Activated CD4-positive, CD25-positive, alpha-beta regulatory T cell treated with anti-CD3 and anti-CD28 coated beads, Interleukin-2, amount 50 U/mL, for 24 hours (primary cell): ENCODE results near the gene PGF.

ENCODE experiments used
- ATAC-seq, 2 donors: fragments of 150-1000 bp; cut with Tn5 transposase; one replicate each; pipeline ENCODE4 v1.10.0; 2021; ENCODE audit warnings: mild to moderate bottlenecking in 1 of 2, moderate library complexity in 1 of 2

Gene PGF

DNA sequence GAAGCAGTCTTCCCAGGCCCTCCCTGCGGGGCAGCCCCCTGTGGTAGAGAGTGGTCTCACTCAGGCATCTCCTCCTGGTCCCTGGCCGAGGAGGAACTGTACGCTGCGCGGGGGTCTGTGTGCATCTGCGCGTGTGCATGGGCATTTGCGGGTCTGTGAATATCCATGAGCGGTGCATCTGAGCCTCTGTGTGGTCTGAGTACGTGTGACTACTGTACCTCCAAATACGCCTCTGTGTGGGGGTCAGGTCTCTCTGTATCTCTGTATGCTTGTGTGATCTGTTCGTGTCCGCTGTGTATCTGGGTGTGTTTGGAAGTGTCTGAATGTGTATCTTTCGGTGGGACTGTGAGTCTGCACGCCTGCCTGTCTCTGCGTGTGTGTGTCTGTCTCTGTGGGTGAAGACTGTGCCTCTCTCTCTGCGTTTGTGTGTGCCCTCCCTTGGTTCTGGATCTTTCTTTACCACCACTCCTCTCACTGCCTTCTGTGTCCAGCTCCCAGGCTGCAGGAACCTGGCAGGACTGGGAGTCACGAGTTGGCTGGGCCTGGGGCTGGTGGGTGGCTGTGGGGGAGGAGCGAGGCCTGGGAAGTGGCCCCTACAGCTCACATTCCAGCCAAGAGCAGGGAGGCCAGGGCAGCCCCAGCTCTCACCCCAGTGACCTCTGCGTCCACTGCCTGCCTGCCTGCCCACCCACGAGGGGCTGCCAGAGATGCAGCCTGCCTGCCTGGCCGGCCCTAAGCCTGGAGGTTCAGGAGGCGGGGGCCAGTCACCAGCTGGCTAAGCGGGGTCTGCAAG lies 1.1 kb upstream of the PGF start:
- no peak for ATAC-seq

DNA sequence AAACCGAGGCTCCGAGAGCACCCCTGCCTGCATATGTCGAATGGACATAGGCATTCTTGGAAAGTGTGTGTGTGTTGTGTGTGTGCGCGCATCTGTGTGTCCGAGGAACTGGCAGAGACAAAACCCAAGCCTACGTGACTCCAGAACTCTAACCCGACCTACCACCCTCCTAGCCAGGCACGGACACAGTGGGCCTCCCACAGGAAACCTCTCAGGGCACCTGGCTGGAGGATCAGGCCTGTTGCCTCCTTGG lies 556 bp upstream of the PGF start:
- ATAC-seq, result no peak

DNA sequence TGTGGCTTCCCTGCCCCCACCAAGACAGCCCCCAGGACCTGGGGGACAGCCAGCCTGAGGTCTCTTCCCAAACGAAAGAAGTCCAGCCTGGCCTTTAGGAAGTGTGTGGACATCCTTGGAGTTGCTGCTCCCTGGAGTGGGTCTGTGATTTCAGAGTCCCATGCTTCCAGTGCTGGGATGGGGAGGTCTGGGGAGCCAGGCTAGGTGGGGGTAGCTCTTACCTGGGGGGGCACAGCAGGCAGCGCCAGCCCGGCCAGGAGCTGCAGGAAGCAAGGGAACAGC lies 509 bp downstream of the PGF start:
- ATAC-seq, result no peak

DNA sequence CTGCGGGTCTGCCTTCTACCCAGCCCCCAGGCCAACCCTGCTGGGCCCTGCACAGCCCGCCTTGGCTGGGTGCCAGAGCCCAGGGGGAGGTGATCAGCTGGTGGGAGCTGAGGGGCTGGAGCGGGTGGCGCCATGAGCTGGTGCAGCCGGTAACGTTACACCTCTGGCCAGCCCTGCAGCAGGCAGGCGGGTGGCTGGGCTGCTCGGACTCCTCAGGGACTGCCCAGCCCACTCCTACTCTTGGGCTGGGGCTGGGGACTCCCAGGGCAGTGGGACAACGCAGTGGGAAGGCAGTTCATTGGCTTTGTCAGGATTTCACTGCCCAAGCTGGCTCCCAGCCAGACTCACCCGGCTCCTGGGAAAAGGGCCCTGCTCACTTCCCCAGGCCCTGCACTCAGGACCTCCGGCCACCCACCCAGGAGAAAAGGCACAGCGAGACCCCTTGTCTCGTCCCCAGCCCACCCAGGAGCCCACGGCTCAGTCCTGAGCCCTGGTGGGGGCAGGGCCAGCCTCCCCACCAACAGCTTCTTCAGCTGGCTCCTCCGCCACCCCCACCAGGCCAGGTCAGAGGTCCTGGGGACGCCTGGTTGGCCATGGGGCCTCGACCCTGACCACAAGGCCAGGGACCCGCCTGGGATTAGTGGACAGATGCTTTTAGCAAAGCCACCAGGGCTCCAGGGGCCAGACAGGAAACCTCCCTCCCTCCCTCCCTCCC lies 1.0 kb downstream of the PGF start:
- no peak for ATAC-seq

DNA sequence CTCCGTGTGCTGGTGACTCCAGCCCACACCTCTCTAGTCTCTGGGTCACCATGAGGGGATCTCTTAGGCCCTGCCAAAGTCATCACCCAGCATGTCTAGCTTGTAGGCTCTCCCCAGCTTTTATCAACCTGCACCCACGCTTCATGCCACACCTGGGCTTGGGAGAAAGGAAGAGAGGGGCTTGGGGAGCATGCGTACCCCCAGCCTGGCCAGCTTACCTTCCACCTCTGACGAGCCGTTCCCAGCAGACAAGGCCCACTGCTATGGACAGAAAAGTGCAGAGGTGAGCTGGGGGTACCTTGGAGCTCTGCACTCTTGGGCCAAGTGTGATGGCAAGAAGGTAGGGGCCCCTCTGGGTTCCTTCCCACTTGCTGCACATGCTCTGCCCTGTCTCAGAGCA lies 1.7 kb downstream of the PGF start:
- no peak for ATAC-seq

DNA sequence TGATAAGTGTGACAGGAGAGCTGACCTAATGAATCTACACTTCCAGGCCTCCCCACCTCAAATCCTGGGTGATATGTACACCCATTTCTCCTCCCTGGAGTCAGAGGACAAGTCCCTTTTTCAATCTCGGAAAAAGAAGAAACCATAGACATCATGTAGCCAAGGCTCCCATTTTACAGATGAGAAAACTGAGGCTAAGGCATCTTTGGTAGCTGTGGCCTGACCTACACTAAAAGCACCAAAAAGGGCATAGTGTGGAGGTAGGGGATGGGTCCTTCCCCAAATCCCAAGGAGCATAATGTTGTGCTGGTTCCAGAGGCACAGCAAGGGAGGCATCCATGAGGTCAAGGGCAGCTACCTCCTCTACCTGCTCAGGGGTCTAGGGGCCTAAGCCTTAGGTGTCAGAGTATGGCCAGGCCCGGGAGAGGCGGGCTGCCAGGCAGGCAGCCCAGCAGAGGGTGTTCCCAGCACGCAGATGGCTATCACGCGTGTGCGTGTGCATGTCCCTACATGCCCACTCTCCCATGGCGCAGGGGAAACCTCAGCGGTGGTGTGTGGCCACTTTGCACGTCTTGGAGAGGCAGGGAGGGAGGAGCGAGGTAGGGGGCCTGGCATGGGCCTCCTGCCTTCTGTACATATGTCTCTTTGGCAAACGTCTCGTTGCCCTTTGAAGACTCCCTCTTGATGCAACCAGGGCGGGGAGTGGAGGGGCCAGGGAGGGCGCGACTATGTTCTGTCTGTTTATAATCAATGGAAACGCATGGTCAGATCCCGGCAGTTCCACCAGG lies 2.5 kb downstream of the PGF start:
- ATAC-seq, result no peak

DNA sequence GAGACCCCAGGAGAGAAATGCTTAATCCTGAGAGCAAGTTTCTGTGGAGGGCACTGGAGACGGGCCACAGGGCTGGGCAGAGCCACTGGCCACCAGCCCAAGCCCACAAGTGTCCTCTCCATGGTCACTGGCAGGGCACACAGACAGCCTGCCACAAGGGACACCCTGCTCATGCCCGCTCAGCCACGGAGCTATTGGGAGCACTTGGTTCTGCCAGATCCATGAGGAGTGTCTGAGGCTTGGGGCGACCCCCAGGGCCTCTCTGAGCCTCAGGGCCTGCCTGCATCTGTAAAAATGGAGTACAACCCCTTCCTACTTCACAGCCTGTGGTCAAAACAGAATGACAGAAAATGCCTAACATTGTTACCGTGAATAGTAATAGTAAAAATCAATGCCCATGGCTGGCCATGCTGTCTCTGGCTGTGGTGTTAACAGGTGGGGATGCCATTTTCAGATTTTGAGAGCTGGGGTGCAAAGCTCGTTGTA lies 3.2 kb downstream of the PGF start:
- ATAC-seq, result no peak

DNA sequence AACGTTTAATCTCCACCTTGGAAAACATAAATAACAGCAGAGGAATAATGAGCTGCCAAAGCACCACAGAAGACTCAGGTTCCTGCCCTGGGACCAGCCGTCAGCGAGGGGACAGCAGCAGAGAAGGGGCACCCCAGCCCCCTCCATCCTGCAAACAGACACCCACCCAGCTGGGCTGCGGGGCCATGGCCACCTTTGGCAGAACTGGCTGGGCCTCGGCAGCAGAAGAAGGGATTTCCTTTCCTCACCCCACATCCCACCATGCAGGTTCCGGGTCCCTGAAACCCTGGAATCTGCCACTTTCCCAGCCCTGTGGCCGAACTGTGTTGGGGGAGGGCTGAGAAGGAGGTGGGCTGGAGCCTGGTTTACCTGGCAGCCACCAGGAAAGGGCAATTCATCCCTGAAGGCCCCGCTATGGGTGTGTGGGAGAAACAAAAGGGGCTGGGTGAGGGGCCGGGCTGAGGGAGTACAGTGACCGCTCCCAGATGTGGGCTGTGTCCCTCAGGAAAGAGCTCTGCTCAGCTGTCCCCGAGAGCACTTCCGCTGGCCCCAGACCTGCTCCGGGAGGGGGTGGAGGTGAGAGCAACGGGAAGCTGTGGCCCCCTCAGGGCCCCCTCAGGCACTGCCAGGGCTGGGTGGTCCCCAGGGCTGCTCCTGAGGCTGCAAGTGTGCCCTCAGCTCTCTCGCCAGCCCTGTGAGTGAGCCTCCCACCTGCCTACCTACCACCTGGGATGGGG lies 3.8 kb downstream of the PGF start:
- no peak for ATAC-seq

DNA sequence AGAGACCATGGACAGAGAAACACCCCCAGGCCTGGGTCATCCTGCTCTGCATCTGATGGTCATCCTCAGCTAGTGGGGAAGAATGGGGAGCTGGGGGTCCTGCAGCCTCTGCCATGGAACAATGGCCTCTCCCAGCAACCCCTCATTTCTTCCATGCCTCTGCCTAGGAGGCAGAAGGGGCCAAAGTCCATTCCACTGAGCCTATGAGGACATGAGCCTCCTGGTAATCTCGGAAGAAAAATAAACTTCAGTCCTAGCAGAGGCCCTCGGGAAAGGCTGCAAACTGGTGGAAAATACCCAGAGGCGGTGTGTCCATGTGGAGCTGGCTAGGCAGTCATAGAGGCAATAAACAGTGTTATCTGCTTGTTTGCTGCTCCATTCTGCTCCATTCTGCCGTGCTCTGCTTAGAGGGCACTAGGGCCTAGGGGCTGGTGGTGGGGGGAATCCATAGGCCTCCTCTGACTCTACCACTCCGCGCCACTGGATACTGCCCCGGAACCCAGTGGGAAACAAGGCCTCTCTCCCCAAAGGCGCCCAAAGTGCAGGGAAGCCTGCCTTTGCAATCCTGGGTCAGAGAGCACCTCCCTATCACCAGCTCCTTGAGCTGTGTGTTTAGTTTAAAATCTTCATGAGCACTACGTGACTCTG lies 4.5 kb downstream of the PGF start:
- ATAC-seq, result no peak

DNA sequence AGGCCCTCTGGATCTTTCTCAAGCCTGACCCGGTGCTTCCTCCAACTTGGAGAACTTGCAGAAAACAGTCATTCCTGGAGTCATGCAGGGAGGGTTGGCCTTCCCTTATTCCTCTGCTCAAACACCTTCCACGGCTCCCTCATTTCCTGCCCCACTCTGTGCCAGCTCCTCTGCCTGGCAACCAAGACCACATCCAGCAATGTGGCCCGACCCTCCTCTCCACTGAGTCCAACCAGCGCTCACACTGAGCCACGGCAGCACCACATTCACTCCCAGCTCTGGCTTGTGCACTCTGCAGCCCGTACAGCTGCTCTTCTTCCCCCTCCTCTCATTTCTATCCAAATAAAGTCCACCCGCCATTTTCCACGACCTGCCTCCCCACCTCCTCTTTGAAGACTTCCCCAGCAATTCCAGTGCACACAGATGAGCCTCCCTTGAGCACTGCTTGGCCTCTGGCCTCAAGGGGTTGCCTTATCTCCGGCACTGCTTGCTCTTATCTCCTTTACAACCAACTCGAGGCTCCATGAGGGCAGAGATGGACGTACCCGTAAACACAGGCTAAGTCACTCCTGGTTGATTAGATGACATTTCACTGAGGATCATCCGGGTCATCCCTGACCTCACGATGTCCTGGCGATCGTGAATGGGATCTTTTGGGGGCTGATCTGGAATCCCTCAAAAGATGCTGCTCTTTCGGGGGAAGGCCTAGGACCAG lies 5.4 kb downstream of the PGF start:
- no peak for ATAC-seq

DNA sequence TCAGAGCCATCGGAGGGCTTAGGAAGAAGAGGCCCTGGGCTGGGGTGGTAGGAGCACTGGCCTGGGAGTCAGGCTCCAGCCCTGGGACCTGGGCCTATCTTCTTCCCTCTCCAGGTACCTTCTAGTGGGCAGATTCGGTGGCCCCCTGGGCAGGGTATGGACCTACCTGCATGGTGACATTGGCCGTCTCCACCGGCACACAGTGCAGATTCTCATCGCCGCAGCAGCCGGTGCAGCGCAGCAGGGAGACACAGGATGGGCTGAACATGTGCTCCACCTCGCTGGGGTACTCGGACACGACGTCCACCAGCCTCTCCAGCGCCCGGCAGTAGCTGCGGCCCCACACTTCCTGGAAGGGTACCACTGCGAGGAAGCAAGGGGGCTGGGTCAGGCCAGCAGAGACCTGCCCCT lies 6.2 kb downstream of the PGF start:
- ATAC-seq, result no peak

DNA sequence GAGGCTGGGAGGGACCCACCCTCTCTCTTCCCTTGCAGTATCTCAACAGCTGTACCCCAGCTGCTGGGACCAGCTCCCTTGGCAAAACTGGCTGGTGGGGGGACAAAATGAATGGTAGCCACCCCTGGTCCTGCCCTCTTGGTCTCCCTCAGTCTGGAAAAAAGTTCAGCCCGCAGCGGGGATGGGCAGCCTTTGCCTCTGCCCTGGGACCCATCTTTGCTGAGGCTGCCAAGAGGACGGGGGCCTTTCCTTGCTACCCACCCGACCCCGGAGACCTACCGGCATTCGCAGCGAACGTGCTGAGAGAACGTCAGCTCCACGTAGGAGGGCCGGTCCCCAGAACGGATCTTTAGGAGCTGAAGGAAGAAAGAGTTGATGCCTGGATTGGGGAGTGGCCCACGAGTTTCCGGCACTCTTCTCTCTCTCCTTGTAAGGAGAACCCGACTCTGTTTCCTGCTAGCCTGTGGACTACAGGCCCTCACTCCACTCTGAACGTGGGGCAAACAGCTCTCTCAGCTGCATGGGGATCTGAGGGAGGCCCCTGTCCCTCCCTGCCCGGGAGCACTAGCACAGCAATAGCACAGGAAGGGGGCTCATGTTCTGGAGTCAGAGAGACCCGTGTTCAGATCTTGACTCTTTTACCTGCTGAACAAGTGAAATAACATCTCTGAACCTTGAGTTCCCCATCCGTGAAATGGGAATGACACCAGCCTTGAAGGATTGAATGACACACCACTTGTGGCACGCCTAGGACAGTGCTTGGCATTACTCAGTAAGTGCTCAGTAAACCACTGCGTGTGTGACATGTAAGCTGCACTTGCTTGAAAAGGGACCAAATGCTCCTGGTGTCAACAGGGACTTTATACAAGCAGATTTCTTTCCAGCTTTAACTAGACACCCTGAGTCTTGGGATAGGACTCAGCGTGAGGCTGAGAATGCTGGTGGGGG lies 6.9 kb downstream of the PGF start:
- ATAC-seq, result no peak

DNA sequence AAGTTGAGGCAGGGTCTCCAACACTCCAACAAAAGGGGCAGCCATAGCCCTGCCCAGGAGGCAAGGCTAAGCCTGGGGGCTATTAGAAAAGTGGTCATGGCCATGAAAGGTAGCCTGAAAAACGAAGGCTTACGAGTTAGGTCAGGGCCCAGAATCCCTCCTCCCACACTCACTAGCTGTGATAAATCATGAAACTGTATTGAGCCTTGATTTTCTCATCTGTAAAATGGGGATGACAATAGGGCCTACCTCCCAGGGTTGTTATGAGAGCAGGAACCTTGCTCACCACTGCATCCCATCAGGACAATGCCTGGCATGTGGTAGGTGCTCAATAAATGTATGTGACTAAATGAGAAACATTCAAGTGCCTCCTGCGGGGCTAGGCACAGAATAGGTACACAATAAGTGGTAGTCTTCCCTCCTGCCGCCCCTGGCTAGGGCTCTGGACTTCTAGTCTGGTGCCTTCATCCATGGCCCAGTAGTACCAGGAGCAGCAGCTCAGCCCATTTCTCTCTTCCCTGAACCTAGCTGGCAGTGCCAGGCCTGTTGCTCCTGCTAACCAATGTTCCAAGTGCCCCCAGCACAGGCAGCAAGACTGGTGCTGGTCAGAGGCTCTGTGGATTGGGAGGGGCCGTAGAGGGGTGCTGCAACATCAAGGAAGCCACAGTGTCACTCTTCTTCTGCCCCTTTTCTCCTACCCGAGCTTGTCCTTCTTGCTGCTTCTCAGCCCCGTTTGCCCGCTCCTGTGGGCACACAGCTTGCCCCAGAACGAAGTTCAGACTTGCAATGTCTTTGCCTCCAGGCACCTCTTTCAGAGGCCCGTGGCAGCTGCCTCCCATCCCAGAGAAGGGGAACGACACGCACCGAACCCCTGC lies 7.8 kb downstream of the PGF start:
- no peak for ATAC-seq

DNA sequence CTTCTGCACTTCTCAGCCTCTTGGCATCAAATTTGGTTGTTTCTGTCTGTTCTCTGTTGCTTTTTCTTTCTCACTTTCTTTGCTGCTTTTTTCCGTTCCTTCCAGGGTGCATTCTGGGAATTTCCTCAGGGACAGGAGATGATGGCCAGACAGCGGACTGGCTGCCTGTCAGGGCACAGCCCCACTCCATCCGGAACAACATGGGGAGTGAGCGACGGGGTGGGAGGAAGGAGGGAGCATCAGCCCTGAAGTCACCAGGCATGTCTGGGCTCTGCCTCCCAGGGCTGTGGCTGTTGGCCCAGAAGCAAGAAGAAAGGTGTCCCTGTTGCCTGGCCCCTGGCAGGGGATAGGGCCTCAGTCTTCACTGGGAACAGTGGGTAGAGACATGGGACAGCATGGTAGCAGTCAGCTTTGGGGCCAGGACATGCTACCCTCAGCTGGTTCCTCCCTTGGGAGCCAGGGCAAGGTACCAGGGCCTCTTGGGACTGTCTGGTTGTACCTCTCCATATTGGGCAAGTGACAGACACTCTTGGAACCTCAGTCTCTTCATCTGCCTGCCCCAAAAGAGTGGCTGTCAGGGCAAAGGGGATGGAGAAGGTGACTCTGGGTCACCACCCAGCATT lies 8.6 kb downstream of the PGF start:
- no peak for ATAC-seq

DNA sequence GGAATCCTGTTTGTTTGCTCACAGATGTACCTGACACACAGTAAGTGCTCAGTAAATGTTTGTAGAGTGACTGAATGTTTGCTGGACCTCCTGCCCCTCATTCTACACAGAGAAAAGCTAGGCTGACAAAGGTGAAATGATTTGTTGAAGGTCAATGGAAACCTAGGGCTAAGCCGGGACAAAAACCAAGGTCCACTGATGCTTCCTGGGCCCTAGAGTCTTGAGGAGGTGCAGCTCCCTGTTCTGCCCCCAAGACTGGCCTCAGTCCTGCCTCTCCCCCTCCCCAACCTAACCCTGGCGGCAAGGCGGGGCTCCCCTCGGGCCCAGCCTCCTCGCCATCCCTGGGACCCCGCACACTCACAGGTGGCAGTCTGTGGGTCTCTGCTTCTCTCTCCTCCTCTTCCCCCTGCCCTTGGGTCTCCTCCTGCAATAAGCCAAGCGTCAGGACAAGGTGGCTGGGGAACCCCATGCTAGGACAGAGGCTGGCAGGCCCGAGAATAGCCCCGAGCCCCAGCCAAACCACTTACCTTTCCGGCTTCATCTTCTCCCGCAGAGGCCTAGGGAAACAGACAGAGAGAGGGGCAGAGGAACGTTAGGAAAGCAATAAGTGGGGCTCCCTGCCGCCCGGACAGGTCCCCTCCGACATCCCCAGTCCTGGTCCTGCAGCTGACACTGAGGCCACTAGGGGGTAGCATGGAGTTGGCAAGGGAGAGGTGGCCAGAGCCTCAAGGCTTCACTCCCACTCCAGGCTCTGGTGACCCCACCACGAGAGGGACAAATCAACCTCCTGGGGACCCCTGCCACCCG lies 9.3 kb downstream of the PGF start:
- ATAC-seq, result peak; percentile 29 to 64

DNA sequence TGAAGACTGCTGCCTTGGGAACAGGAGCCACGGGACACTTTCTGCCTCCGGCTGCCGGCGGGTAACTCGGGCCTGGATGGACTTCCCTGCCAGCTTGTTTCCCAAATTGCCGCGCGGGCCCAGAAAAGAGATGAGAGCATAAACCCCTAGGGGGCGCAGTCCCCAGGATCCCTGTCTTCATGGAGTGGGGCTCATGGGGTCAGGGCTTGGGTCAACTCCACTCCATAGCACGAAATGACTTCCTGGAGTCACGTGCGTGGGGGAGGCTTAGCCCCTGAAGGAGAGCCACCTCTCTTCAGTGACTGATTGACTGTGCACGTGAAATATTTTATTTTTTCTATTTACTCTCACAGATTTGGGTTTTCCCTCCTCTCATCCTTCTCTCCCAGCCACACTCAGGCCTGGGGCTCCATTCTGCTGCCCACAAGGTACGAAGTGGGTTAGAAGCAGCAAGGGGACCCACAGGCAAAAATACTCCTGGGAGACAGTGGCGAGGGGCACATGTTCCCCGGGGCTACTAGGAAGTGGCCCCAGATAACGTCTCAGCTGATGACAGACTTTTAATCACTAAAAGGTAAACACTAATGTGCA lies 10.0 kb downstream of the PGF start:
- no peak for ATAC-seq

DNA sequence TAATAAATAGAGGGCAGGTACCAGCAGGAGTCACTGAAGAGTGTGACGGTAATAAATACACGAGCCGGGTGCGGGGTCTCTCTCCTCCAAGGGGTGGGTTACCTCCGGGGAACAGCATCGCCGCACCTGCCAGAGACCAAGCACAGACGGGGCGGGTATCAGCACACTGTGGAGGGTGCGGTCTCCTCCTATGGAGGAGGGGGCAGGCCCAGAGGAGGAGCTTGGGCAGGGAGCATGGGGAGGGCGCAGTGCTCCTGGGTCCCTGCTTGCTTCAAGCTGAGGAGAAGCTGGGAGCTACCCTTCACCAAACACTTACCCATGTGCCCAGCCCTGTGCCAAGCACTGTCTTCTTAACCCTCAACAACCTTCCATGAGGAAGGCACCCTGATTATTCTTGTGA lies 12.8 kb downstream of the PGF start:
- peak in 1 of 2 donors; percentile 35 for ATAC-seq

DNA sequence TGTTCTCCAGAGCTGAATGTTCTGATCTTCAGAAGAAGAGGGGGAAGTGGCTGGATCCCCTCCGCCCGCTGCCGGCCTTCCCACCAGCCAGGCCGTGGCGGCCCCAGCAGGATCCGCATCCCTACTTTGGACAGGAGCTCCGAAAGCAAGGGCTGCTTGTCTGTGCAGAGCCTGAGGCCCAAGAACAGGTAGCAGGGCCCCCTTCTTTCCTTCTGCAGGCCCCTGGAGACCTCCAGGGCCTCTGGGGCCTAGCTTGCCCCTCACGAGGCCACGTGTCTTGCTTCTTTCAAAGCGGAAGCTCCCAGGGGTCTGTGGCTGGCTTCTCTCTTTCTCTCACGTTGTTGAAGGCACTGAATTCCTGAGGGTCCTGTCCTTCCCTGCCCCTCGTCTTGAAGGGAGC lies 13.2 kb downstream of the PGF start:
- ATAC-seq, result no peak
